ENCODE data around the gene CECR2. TPM values are rescaled to one million over a fixed set of nuclear protein-coding genes. Genes with fewer than 3 reads are reported as not detected.

CECR2 gene
- total and polyA plus RNA-seq, 4 experiments from 2014 or later: not detected

DNA sequence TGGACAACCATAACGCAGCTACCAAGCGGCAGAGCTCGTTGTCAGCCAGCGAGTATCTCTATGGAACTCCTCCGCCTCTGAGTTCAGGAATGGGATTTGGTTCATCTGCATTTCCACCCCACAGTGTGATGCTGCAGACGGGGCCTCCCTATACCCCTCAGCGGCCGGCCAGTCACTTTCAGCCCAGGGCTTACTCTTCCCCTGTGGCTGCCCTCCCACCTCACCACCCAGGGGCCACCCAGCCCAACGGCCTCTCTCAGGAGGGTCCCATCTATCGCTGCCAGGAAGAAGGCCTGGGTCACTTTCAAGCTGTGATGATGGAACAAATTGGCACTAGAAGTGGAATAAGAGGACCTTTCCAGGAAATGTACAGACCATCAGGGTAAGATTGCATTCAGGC is 179.9 kb downstream of the CECR2 start:
- Histone ChIP-seq H3K27me3 (ENCODE audit: insufficient read depth, low read length) (no peaks in the 10 kb centered on the region), H3K27ac (ENCODE audit: low read depth, low read length) (no peak overlapping the region), H3K4me1 (ENCODE audit: insufficient read depth, low read length) (no peaks in the 10 kb centered on the region), H3K36me3 (ENCODE audit: insufficient read depth, low read length) (no peaks in the 10 kb centered on the region), H3K9me3 (ENCODE audit: control insufficient read depth in 1 of 2, low read length in 2 of 2) (no peaks in the 10 kb centered on the region), H3K4me3 (ENCODE audit: low read length in 2 of 2) (no peak overlapping the region)
- CTCF ChIA-PET (ENCODE audit: partially characterized antibody): no interaction called here
- H3K27me3 Mint-ChIP-seq: no peaks in the 10 kb centered on the region
- H3K4me1 Mint-ChIP-seq: no peaks in the 10 kb centered on the region
- no peak overlapping the region for H3K4me3 Mint-ChIP-seq
- POLR2A ChIA-PET (ENCODE audit: partially characterized antibody): no interaction called here
- no peaks in the 10 kb centered on the region for H3K36me3 Mint-ChIP-seq
- no peak for DNase-seq
- H3K9me3 Mint-ChIP-seq: no peaks in the 10 kb centered on the region
- intact Hi-C loops (cut with micrococcal nuclease): no loop called here
- H3K27ac Mint-ChIP-seq: no peak overlapping the region

DNA sequence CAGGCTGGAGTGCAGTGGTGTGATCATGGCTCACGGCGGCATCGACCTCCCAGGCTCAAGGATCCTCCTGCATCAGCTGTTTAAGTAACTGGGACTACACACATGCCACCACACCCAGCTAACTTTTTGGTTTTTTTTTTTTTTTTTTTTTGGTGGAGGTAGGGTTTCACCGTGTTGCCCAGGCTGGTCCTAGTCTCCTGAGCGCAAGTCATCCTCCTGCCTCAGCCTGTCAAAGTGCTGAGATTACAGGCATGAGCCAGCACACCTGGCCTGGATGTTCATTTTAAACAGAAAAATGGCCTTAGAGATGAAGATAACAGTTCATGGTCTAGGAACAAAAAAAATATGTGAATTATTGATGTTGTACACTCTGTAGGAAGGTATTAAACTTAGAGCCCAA is 180.4 kb downstream of the CECR2 start:
- H3K4me1 Mint-ChIP-seq: no peaks in the 10 kb centered on the region
- H3K27ac Mint-ChIP-seq: no peak overlapping the region
- no peak overlapping the region for H3K27ac ChIP-seq (ENCODE audit: low read depth, low read length)
- H3K27me3 Mint-ChIP-seq: no peaks in the 10 kb centered on the region
- H3K9me3 Mint-ChIP-seq: no peaks in the 10 kb centered on the region
- H3K27me3 ChIP-seq (ENCODE audit: insufficient read depth, low read length): no peaks in the 10 kb centered on the region
- no peaks in the 10 kb centered on the region for H3K36me3 ChIP-seq (ENCODE audit: insufficient read depth, low read length)
- no peak overlapping the region for H3K4me3 ChIP-seq (ENCODE audit: low read length in 2 of 2)
- ChIA-PET CTCF (ENCODE audit: partially characterized antibody) (no interaction called here), POLR2A (ENCODE audit: partially characterized antibody) (no interaction called here)
- no peaks in the 10 kb centered on the region for H3K4me1 ChIP-seq (ENCODE audit: insufficient read depth, low read length)
- H3K4me3 Mint-ChIP-seq: no peak overlapping the region
- H3K36me3 Mint-ChIP-seq: no peaks in the 10 kb centered on the region
- intact Hi-C loops (cut with micrococcal nuclease): no loop called here
- DNase-seq: no peak
- H3K9me3 ChIP-seq (ENCODE audit: control insufficient read depth in 1 of 2, low read length in 2 of 2): no peaks in the 10 kb centered on the region

DNA sequence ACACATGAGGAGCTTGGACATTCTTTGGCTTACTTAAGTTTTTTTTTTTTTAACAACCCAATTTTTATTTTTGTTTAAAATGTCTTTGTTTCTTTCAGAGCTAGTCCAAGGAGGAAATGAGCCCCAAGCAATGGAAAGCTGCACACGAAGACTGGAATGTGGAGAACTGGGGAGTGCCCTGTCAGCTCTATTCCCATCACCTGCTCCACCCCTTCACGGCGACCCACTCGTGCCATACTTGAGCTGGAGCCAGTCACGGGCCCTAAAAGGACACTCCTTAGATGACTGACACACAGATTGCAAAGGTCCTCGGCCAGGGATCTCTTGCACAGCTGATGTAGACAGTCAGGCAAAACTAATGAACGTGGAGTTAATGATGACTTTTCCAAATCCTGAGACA is 183.5 kb downstream of the CECR2 start:
- no peaks in the 10 kb centered on the region for H3K27me3 Mint-ChIP-seq
- no peaks in the 10 kb centered on the region for H3K9me3 Mint-ChIP-seq
- no peak for DNase-seq
- Histone ChIP-seq H3K9me3 (ENCODE audit: control insufficient read depth in 1 of 2, low read length in 2 of 2) (no peaks in the 10 kb centered on the region), H3K36me3 (ENCODE audit: insufficient read depth, low read length) (no peaks in the 10 kb centered on the region), H3K4me3 (ENCODE audit: low read length in 2 of 2) (no peak overlapping the region), H3K27ac (ENCODE audit: low read depth, low read length) (no peak overlapping the region), H3K27me3 (ENCODE audit: insufficient read depth, low read length) (no peaks in the 10 kb centered on the region), H3K4me1 (ENCODE audit: insufficient read depth, low read length) (no peaks in the 10 kb centered on the region)
- intact Hi-C loops (cut with micrococcal nuclease): no loop called here
- no peak overlapping the region for H3K4me3 Mint-ChIP-seq
- ChIA-PET POLR2A (ENCODE audit: partially characterized antibody) (no interaction called here), CTCF (ENCODE audit: partially characterized antibody) (interaction anchor here (0.6 kb wide), 1 partner anchor 1758 kb away, joined by 3 read pairs; no protein-coding TSS in a partner anchor)
- no peaks in the 10 kb centered on the region for H3K36me3 Mint-ChIP-seq
- no peaks in the 10 kb centered on the region for H3K4me1 Mint-ChIP-seq
- H3K27ac Mint-ChIP-seq: no peak overlapping the region

DNA sequence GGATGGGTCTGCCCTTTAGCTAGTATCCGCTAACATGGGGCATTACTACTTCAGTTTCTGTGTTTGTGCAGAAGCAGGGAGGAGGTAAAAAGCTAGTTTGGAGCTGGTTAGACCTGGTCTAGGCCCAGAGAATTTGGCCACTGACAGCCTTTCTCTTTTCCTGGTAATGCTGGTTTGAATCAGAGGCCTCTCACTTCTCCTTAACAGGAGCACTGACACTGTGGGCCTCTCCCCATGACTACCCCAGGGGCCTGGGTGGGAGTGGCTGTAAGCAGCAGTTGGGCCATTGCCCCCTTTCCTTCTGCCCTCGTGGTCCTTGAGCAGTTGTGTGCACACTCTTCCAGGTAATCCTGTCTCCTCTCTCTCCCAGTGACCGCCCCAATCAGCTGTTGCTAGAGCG is 185.6 kb downstream of the CECR2 start:
- CTCF ChIA-PET (ENCODE audit: partially characterized antibody): no interaction called here
- DNase-seq: no peak
- Mint-ChIP-seq H3K27me3 (peaks cover 1 to 2% of the 10 kb centered on the region in 2 donors), H3K4me3 (no peak overlapping the region), H3K27ac (no peak overlapping the region), H3K36me3 (no peaks in the 10 kb centered on the region), H3K4me1 (no peaks in the 10 kb centered on the region), H3K9me3 (no peaks in the 10 kb centered on the region)
- no peaks in the 10 kb centered on the region for H3K4me1 ChIP-seq (ENCODE audit: insufficient read depth, low read length)
- no peaks in the 10 kb centered on the region for H3K36me3 ChIP-seq (ENCODE audit: insufficient read depth, low read length)
- H3K9me3 ChIP-seq (ENCODE audit: control insufficient read depth in 1 of 2, low read length in 2 of 2): no peaks in the 10 kb centered on the region
- H3K4me3 ChIP-seq (ENCODE audit: low read length in 2 of 2): no peak overlapping the region
- no peaks in the 10 kb centered on the region for H3K27me3 ChIP-seq (ENCODE audit: insufficient read depth, low read length)
- intact Hi-C loops (cut with micrococcal nuclease): no loop called here
- no peak overlapping the region for H3K27ac ChIP-seq (ENCODE audit: low read depth, low read length)
- POLR2A ChIA-PET (ENCODE audit: partially characterized antibody): no interaction called here

DNA sequence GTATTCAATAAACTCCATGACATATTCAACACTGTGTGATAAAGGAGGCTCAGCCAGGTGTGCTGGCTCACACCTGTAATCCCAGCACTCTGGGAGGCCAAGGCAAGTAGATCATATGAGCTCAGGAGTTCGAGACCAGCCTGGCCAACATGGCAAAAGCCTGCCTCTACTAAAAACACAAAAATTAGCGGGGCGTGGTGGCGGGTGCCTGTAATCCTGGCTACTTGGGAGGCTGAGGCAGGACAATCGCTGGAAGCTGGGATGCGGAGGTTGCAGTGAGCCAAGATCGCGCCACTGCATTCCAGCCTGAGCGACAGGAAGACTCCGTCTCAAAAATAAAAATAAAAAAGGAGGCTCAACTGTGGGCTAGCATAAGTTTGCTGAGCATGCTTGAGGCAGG is 189.9 kb downstream of the CECR2 start:
- H3K9me3 ChIP-seq (ENCODE audit: control insufficient read depth in 1 of 2, low read length in 2 of 2): no peaks in the 10 kb centered on the region
- Mint-ChIP-seq H3K9me3 (no peaks in the 10 kb centered on the region), H3K4me1 (no peaks in the 10 kb centered on the region), H3K36me3 (no peaks in the 10 kb centered on the region), H3K27ac (no peak overlapping the region), H3K27me3 (peaks cover 2 to 4% of the 10 kb centered on the region in 2 donors), H3K4me3 (no peak overlapping the region)
- H3K4me1 ChIP-seq (ENCODE audit: insufficient read depth, low read length): no peaks in the 10 kb centered on the region
- H3K36me3 ChIP-seq (ENCODE audit: insufficient read depth, low read length): no peaks in the 10 kb centered on the region
- ChIA-PET POLR2A (ENCODE audit: partially characterized antibody) (no interaction called here), CTCF (ENCODE audit: partially characterized antibody) (no interaction called here)
- no peak overlapping the region for H3K4me3 ChIP-seq (ENCODE audit: low read length in 2 of 2)
- H3K27me3 ChIP-seq (ENCODE audit: insufficient read depth, low read length): no peaks in the 10 kb centered on the region
- intact Hi-C loops (cut with micrococcal nuclease): no loop called here
- no peak for DNase-seq
- no peak overlapping the region for H3K27ac ChIP-seq (ENCODE audit: low read depth, low read length)

DNA sequence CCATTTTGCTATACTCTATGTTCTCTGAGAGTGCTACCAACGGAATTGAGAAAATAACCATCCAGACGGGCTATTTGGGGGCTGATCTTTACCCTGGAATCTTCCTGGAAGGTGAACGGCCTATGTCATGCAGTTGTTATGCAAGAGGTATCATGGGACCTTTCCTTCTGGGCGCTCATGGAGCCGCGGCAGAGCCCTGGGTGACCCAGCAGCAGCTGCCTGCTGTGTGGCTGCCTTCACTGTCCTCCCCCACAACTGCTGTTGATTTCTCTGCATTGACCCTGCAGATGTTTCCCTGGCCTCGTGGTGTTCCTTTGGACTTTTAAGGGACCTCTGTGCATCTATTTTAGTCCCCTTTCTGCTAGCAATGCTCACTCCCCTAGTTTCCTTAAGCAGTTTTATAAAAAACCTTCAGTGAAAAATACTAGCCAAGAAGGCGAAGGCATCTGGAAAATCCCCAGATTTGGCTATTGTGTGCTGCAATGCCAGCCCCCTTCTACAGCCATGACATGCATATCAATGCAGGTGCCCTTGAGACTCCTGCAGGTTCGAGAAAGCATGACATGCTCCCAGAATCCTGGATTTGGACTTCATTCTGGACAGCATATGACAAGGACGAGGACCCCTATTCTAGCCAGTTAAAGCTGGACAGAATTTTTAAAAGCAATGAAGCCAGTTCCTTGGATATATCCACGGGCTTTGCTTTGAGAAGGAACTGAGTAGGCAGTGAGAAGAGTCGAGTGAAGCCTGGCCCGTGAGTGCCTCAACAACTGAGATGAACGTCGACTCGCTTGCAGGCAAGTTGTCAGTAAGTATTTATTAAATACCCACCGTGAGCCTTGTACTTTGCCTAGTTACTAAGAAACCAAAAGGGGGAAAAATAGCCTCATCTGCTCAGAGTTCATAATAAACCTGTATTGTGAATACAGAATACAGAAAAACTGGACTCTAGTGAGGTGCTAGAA is 193.9 kb downstream of the CECR2 start, which contains the start of gene SLC25A18:
SLC25A18 (plus strand) TSS at position 593 of the 965 bp plus-strand sequence. CDS start 16,447 bp downstream, outside the sequence.
- Mint-ChIP-seq H3K4me1 (no peaks in the 10 kb centered on the region), H3K4me3 (no peak within 1 kb of the TSS), H3K9me3 (peaks cover 0 to 1% (median 0%) of the 10 kb centered on the region in 8 donors), H3K27me3 (peaks cover 5 to 8% of the 10 kb centered on the region in 2 donors), H3K27ac (no peak within 1 kb of the TSS), H3K36me3 (no peaks in the 10 kb centered on the region)
- DNase-seq: no peak
- ChIA-PET POLR2A (ENCODE audit: partially characterized antibody) (no interaction called here), CTCF (ENCODE audit: partially characterized antibody) (no interaction called here)
- intact Hi-C loops (cut with micrococcal nuclease): no loop called here
- no peaks in the 10 kb centered on the region for H3K4me1 ChIP-seq (ENCODE audit: insufficient read depth, low read length)
- H3K27ac ChIP-seq (ENCODE audit: low read depth, low read length): no peak within 1 kb of the TSS
- H3K27me3 ChIP-seq (ENCODE audit: insufficient read depth, low read length): no peaks in the 10 kb centered on the region
- H3K9me3 ChIP-seq (ENCODE audit: control insufficient read depth in 1 of 2, low read length in 2 of 2): no peaks in the 10 kb centered on the region
- H3K4me3 ChIP-seq (ENCODE audit: low read length in 2 of 2): no peak within 1 kb of the TSS
- no peaks in the 10 kb centered on the region for H3K36me3 ChIP-seq (ENCODE audit: insufficient read depth, low read length)

DNA sequence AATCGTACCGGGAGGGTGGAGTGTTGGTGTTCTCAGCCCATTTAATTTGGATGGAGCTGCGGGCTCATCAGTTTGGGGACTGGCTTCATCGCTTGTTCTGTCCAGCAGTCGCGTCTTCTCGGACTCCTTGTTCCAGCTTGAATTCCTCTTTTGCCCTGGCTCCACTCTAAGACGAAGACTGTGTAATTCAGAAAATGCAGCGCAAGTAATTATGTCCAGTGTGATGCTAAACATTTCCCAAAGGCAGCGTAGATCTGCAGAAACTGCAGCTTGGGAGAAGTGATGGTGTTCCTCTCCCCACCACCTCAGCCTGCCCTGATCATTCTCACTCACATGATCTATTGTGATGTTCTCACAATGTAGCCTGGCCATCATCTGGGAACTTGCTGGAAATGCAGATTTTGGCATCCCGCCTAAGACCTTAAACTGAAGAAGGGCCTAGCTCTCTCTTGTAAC is 194.7 kb downstream of the CECR2 start:
- no peak overlapping the region for H3K4me3 Mint-ChIP-seq
- H3K36me3 Mint-ChIP-seq: no peaks in the 10 kb centered on the region
- H3K4me1 Mint-ChIP-seq: no peaks in the 10 kb centered on the region
- Histone ChIP-seq H3K9me3 (ENCODE audit: control insufficient read depth in 1 of 2, low read length in 2 of 2) (no peaks in the 10 kb centered on the region), H3K27ac (ENCODE audit: low read depth, low read length) (no peak overlapping the region), H3K36me3 (ENCODE audit: insufficient read depth, low read length) (no peaks in the 10 kb centered on the region), H3K27me3 (ENCODE audit: insufficient read depth, low read length) (no peaks in the 10 kb centered on the region), H3K4me3 (ENCODE audit: low read length in 2 of 2) (no peak overlapping the region), H3K4me1 (ENCODE audit: insufficient read depth, low read length) (no peaks in the 10 kb centered on the region)
- no peak overlapping the region for H3K27ac Mint-ChIP-seq
- ChIA-PET POLR2A (ENCODE audit: partially characterized antibody) (no interaction called here), CTCF (ENCODE audit: partially characterized antibody) (no interaction called here)
- no peak for DNase-seq
- intact Hi-C loops (cut with micrococcal nuclease): no loop called here
- H3K27me3 Mint-ChIP-seq: peaks cover 5 to 7% of the 10 kb centered on the region in 2 donors
- peaks cover 0 to 1% (median 0%) of the 10 kb centered on the region in 8 donors for H3K9me3 Mint-ChIP-seq

Data from CD4-positive, alpha-beta memory T cell (primary cell).